B cell (primary cell): Measurements from ENCODE around the gene OTOL1.

ENCODE experiments used
- EZH2 ChIP-seq: IDR thresholded peaks from 2 replicates; pipeline ENCODE4 v1.6.1; 2012; ENCODE audit warnings: borderline replicate concordance, low read depth, mild to moderate bottlenecking, moderate library complexity, low read length; ENCODE audit not compliant: insufficient read depth, poor library complexity, severe bottlenecking
- TF ChIP-seq, protein P1 (sequence below): fragments of 200-600 bp; IDR thresholded peaks from one replicate; pipeline ENCODE4 v1.8.0; 2022; ENCODE audit warnings: antibody characterized with exemption, mild to moderate bottlenecking

DNA sequence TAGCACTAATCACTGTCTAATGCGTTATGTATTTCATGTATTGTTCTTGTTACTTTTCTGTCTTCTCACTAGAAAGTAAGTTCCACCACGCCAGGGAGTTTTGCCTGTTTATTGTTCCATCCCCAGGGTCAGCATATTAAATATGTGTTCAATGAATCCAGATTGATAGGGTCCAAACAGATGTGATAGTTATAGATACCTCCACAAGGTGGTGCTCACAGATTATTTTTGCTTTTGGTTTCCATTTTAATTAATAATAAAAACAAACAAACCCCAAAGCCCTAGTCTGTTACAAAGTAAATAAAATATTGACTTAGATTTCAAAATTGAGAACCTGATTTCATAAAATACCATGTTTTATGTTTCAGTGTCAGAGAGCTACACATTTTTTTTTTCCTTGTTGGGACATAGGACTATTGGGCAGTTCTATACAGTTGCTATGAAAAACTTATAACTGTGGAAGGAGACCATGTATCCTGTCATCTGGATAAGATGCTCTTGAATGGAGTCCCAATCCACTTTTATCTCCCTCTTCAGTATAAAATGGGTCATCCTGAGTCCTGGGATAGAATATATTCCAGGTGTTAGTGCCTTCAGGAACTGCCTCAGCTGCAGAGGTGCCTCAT lies 12.4 kb downstream of the OTOL1 start:
- TF ChIP-seq, protein P1, sequence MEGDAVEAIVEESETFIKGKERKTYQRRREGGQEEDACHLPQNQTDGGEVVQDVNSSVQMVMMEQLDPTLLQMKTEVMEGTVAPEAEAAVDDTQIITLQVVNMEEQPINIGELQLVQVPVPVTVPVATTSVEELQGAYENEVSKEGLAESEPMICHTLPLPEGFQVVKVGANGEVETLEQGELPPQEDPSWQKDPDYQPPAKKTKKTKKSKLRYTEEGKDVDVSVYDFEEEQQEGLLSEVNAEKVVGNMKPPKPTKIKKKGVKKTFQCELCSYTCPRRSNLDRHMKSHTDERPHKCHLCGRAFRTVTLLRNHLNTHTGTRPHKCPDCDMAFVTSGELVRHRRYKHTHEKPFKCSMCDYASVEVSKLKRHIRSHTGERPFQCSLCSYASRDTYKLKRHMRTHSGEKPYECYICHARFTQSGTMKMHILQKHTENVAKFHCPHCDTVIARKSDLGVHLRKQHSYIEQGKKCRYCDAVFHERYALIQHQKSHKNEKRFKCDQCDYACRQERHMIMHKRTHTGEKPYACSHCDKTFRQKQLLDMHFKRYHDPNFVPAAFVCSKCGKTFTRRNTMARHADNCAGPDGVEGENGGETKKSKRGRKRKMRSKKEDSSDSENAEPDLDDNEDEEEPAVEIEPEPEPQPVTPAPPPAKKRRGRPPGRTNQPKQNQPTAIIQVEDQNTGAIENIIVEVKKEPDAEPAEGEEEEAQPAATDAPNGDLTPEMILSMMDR: peak; percentile 24
- TF ChIP-seq EZH2: no peak
